ENCODE results near the gene PLXNA4.

- TF ChIP-seq REST (IDR thresholded peaks at IDR 0.05; ENCODE audit: insufficient read depth in 1 of 2, low read depth in 2 of 2, low read length in 1 of 2) (no peak), CTCF (IDR thresholded peaks at IDR 0.05) (no peak), SIN3A (IDR thresholded peaks at IDR 0.05; ENCODE audit: borderline replicate concordance, insufficient read depth, low read depth, low read length) (no peak)
Observed at GRCh38 chr7:132412435-132412834, 163.8 kb downstream of the PLXNA4 start.

Measured in Panc1 (cell line).